OCI-LY1 (cell line): ENCODE measurements around the gene AMPD1.

Experiments
- H2AFZ ChIP-seq: fragments of 200-600 bp; sonication (generic), shearing (Covaris generic); 2 replicates; pipeline ENCODE4 v1.6.0; 2014; ENCODE audit warnings: antibody characterized with exemption, mild to moderate bottlenecking, low read length
- H3F3A ChIP-seq: fragments of 200-600 bp; sonication (generic), shearing (Covaris generic); 2 replicates; pipeline ENCODE4 v1.6.0; 2014; ENCODE audit warnings: mild to moderate bottlenecking, antibody characterized with exemption, low read length, moderate library complexity; ENCODE audit not compliant: insufficient read depth
- H3K27ac ChIP-seq: fragments of 200-600 bp; sonication (generic); 2 replicates; pipeline ENCODE4 v1.5.1; 2014; ENCODE audit warnings: low read length, mixed run types, mild to moderate bottlenecking, low read depth; ENCODE audit not compliant: poor library complexity, severe bottlenecking
- H3K27me3 ChIP-seq: fragments of 200-600 bp; sonication (generic); 2 replicates; pipeline ENCODE4 v1.6.0; 2014; ENCODE audit warnings: antibody characterized with exemption, mild to moderate bottlenecking, low read length, moderate library complexity; ENCODE audit not compliant: insufficient read depth
- H3K36me3 ChIP-seq: fragments of 200-600 bp; sonication (generic); 2 replicates; pipeline ENCODE4 v1.6.1; 2014; ENCODE audit warnings: mild to moderate bottlenecking, antibody characterized with exemption, low read length, moderate library complexity, mixed read lengths; ENCODE audit not compliant: insufficient read depth
- H3K4me1 ChIP-seq: fragments of 200-600 bp; sonication (generic); 2 replicates; pipeline ENCODE4 v1.5.1; 2014; ENCODE audit warnings: mild to moderate bottlenecking, low read length, moderate library complexity; ENCODE audit not compliant: insufficient read depth, severe bottlenecking
- H3K4me2 ChIP-seq: fragments of 200-600 bp; sonication (generic), shearing (Covaris generic); 2 replicates; pipeline ENCODE4 v1.6.1; 2014; ENCODE audit warnings: low read length
- H3K4me3 ChIP-seq: fragments of 200-600 bp; sonication (generic); 2 replicates; pipeline ENCODE4 v1.5.1; 2014; ENCODE audit warnings: low read length, low read depth, mild to moderate bottlenecking, mixed read lengths; ENCODE audit not compliant: poor library complexity, severe bottlenecking
- H3K79me2 ChIP-seq: fragments of 200-600 bp; shearing (Covaris generic); 2 replicates; pipeline ENCODE4 v1.6.1; 2016; ENCODE audit warnings: mixed run types, low read length, mixed read lengths; ENCODE audit not compliant: insufficient read depth
- H3K9ac ChIP-seq: fragments of 200-600 bp; sonication (generic), shearing (Covaris generic); 2 replicates; pipeline ENCODE4 v1.6.1; 2014; ENCODE audit warnings: mild to moderate bottlenecking, low read length, mixed read lengths
- H3K9me2 ChIP-seq: fragments of 200-600 bp; sonication (generic), shearing (Covaris generic); 2 replicates; pipeline ENCODE4 v1.6.1; 2014; ENCODE audit warnings: low read depth, mild to moderate bottlenecking, low read length, mixed read lengths
- H3K9me3 ChIP-seq: fragments of 200-600 bp; shearing (Covaris generic); 2 replicates; pipeline ENCODE4 v1.6.1; 2014; ENCODE audit warnings: low read length, mixed read lengths
- H4K20me1 ChIP-seq: fragments of 200-600 bp; sonication (generic), shearing (Covaris generic); 2 replicates; pipeline ENCODE4 v1.6.0; 2016; ENCODE audit warnings: mild to moderate bottlenecking, low read length; ENCODE audit not compliant: insufficient read depth
- EZH2 ChIP-seq: fragments of 200-600 bp; sonication (generic), shearing (Covaris generic); IDR thresholded peaks from 2 replicates; pipeline ENCODE4 v1.8.0; 2017; ENCODE audit warnings: borderline replicate concordance, mixed run types, mild to moderate bottlenecking, antibody characterized with exemption, low read length, moderate library complexity, mixed read lengths
- TF ChIP-seq, protein P1 (sequence below): fragments of 200-600 bp; sonication (generic), shearing (Covaris generic); IDR thresholded peaks from 2 replicates; pipeline ENCODE4 v1.5.1; 2017; ENCODE audit warnings: mild to moderate bottlenecking, antibody characterized with exemption, low read length, moderate library complexity, mixed read lengths

Gene AMPD1

GRCh38 chr1:114703242-114703641 lies 7.9 kb upstream of the AMPD1 start:
- H3K4me3 ChIP-seq, result no peak overlapping the region
- H3K36me3 ChIP-seq, result peaks cover 28% of the 10 kb centered on the region
- H2AFZ ChIP-seq, result no peak overlapping the region

DNA sequence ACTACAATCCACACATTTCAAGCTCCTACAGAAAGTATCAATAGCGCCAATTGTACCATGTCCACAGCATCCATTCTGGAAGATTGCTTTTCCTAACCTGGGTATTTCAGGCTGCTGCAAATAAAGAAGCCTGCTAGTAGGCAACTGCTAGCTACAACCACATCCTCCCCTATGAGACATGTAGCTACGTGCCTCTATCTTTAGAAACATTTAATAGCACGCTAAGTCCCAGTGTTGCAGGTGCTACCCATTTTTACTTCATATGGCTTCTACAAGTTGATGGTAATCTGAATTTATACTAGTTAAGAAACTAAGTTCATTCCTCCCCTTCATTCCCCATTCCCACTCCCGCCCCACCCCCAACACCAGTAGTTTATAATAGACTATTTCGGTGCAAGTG lies 7.4 kb upstream of the AMPD1 start:
- H4K20me1 ChIP-seq, result no peaks in the 10 kb centered on the region
- H3K27ac ChIP-seq, result no peak overlapping the region
- H2AFZ ChIP-seq, result no peak overlapping the region
- no peak overlapping the region for H3K4me2 ChIP-seq
- H3K9ac ChIP-seq, result no peak overlapping the region
- H3K4me1 ChIP-seq, result no peaks in the 10 kb centered on the region
- H3K9me2 ChIP-seq, result no peaks in the 10 kb centered on the region
- no peak for TF ChIP-seq EZH2
- TF ChIP-seq, protein P1, sequence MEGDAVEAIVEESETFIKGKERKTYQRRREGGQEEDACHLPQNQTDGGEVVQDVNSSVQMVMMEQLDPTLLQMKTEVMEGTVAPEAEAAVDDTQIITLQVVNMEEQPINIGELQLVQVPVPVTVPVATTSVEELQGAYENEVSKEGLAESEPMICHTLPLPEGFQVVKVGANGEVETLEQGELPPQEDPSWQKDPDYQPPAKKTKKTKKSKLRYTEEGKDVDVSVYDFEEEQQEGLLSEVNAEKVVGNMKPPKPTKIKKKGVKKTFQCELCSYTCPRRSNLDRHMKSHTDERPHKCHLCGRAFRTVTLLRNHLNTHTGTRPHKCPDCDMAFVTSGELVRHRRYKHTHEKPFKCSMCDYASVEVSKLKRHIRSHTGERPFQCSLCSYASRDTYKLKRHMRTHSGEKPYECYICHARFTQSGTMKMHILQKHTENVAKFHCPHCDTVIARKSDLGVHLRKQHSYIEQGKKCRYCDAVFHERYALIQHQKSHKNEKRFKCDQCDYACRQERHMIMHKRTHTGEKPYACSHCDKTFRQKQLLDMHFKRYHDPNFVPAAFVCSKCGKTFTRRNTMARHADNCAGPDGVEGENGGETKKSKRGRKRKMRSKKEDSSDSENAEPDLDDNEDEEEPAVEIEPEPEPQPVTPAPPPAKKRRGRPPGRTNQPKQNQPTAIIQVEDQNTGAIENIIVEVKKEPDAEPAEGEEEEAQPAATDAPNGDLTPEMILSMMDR, result no peak
- no peaks in the 10 kb centered on the region for H3F3A ChIP-seq
- no peaks in the 10 kb centered on the region for H3K79me2 ChIP-seq
- peaks cover 23% of the 10 kb centered on the region for H3K36me3 ChIP-seq
- no peaks in the 10 kb centered on the region for H3K9me3 ChIP-seq
- H3K4me3 ChIP-seq, result no peak overlapping the region
- H3K27me3 ChIP-seq, result no peaks in the 10 kb centered on the region

More at GRCh38 chr1:114703242-114703641, 7.9 kb upstream of the AMPD1 start:
- Histone ChIP-seq H3K27me3 (no peaks in the 10 kb centered on the region), H3F3A (no peaks in the 10 kb centered on the region), H3K79me2 (no peaks in the 10 kb centered on the region), H4K20me1 (no peaks in the 10 kb centered on the region), H3K9ac (no peak overlapping the region), H3K9me3 (no peaks in the 10 kb centered on the region), H3K9me2 (no peaks in the 10 kb centered on the region), H3K4me2 (no peak overlapping the region), H3K4me1 (no peaks in the 10 kb centered on the region), H3K27ac (no peak overlapping the region)
- TF ChIP-seq, protein P1, result no peak
- no peak for TF ChIP-seq EZH2

DNA sequence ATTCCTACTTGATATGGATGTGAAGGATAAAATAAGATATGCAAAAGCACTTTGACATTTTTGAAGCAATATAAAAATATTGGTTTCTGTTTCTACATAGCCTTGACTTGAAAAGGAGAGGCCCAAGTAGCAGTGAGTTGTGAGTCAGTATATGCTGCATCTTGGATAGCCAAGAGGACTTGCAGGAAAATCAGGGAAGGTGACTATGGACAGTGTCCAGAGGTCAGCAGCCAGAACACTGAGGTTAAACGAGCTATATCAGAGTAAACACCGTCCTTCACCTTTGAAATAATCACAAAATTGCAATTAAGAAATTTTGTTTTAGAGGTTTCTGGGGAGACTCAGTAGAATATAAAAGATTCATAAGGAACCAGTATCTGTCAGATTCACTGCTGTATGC lies 6.6 kb upstream of the AMPD1 start:
- Histone ChIP-seq H2AFZ (no peak overlapping the region), H3K9me2 (no peaks in the 10 kb centered on the region), H3K4me3 (no peak overlapping the region), H3K79me2 (no peaks in the 10 kb centered on the region), H3K27ac (no peak overlapping the region), H3K27me3 (no peaks in the 10 kb centered on the region), H3F3A (no peaks in the 10 kb centered on the region), H3K4me2 (no peak overlapping the region), H3K4me1 (no peaks in the 10 kb centered on the region), H3K9ac (no peak overlapping the region), H3K9me3 (no peaks in the 10 kb centered on the region), H3K36me3 (peaks cover 15% of the 10 kb centered on the region), H4K20me1 (no peaks in the 10 kb centered on the region)
- TF ChIP-seq, protein P1, result no peak
- no peak for TF ChIP-seq EZH2
